NK-92 (cell line): ENCODE measurements around the gene SPPL3.
"Not testable (repeated sequence)": the region's sequence is repeated elsewhere in the genome, so short reads cannot be mapped to it uniquely, and the experiment has no call there.

ENCODE experiments used
- DNase-seq: peaks from one replicate; lab custom pipeline; 2025; ENCODE audit not compliant: unreplicated experiment; lab: John Stamatoyannopoulos, UW

SPPL3 gene

DNA sequence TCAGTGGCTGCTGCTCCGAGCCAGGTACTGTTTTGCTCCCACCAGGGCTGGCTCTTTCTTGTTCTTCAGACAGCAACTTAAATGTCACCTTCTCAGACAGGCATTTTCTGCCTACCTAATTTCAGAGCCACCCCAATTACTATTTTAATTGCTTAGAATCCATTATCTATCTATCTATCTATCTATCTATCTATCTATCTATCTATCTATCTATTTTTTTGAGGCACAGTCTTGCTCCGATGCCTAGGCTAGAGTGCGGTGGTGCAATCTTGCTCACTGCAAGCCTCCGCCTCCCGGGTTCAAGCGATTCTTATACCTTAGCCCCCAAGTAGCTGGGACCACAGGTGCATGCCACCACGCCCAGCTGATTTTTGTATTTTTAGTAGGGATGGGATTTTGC lies 58.5 kb downstream of the SPPL3 start:
- DNase-seq: no peak

- no peak for DNase-seq
These were observed 59.2 kb downstream of the SPPL3 start for GRCh38 chr12:120844768-120845449.

DNA sequence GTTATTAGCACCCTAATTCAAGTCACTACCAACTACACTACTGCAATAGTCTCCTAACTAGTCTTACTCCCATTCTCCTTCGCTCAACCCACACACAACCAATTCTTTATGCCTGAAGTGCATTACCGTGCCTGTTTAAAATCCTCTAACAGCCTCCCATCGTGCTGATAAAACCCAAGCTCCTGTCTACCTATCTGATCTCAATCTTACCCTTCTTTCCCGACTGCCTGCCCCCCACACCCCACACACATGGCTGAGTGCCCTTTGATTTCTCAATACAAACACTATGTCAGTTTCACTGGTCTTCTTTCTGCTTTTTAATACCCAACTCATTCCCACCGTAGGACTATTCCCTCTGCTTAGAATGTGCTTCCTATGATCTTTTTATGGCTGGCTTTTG lies 59.9 kb downstream of the SPPL3 start:
- DNase-seq: no peak

GRCh38 chr12:120843472-120843871 lies 60.7 kb downstream of the SPPL3 start:
- DNase-seq: no peak

DNA sequence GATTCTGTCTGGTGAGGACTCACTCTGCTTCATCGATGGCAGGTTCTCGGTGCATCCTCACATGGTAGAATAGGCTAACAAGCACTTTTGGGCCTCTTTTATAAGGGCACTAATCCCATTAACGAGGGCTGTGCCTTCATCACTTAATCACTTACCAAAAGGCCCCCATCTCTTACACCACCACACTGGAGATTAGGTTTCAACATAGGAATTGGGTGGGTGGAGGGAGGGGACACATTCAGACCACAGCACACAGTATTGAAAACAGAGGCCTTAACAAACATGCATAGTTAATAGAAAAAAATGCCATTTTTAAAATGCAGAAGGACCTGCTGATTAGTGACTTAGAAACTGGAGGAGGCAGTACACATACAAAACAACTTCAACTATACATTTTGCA lies 61.6 kb downstream of the SPPL3 start:
- DNase-seq: no peak

DNA sequence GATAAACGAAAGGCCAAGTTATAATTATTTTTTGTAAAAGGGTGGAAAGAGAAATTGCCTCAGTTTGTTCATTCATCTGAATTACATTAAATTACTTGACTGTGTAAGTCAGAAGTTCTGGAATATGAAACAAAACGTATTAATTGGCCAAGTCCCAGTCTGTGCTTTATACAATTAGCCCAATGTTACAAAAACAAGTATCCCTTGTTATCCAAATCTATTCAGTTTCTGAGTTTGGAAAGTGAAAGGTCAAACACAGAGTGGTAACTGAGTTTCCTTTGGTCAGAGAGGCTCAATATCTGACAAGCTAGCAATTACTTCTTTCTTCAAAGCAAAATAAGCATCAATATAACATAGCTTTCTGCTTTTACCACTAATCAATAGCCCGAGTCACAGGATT lies 62.6 kb downstream of the SPPL3 start:
- no peak for DNase-seq

GRCh38 chr12:120839503-120839902 lies 64.7 kb downstream of the SPPL3 start:
- DNase-seq: no peak

- not testable (repeated sequence) for DNase-seq
These were observed 65.4 kb downstream of the SPPL3 start for GRCh38 chr12:120838629-120839383.

DNA sequence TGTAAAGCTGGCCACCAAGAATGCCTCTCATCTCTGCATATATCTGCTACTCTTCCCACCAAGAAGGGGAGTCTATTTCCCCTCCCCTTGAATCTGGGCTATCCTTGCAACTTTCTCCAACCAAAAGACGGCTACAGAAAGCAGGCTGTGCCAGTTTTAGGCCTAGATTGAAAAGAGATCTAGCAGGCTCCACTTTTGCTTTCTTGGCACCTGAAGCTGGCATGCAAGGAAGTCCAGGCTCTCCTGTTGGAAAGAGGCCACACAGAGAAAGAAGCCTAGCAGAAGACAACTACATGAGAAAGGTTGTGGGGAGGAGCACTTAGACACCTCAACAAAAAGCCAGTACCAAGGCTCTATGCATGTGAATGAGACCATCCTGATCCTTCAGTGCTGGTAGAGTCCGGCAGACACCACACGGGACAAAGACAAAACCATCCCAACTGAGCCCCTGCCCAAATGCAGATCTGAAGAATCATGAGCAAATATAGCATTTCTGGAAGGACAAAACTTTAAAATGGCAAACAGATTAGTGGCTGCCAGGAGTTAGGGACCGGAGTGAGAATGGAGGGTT lies 68.0 kb downstream of the SPPL3 start:
- DNase-seq: no peak

DNA sequence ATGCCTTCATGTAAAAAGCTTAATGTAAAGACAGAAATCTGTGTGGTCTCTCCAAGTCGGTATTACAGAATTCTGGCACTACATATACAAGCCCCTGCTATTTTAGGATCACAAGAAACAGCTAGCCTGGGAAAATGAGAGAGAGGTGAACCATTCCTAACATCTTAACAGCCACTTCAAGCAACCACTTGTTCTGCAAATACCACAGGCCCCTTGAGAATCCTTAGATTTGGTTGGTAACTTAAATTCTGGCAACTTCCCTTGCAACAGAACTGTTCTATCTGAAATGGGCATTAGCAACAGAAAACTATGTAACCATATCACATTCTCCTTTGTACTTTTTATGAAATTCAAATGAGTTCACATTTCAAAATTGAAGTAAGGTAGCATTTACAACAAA lies 68.5 kb downstream of the SPPL3 start:
- no peak for DNase-seq

DNA sequence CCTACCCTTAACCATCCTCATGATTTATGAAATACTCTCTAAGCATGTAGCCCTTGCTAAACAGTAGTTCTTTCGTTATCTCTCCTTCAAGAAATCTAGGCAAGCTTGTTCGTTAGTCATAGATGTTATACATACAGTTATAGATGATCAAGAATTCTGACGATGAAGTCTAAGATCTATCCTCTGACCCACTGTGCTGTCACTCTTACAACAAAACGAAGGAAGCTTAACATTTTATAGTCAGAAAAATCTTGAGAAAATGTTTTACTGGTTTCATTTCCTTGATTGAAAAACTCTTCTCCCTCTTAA lies 68.9 kb downstream of the SPPL3 start:
- no peak for DNase-seq

DNA sequence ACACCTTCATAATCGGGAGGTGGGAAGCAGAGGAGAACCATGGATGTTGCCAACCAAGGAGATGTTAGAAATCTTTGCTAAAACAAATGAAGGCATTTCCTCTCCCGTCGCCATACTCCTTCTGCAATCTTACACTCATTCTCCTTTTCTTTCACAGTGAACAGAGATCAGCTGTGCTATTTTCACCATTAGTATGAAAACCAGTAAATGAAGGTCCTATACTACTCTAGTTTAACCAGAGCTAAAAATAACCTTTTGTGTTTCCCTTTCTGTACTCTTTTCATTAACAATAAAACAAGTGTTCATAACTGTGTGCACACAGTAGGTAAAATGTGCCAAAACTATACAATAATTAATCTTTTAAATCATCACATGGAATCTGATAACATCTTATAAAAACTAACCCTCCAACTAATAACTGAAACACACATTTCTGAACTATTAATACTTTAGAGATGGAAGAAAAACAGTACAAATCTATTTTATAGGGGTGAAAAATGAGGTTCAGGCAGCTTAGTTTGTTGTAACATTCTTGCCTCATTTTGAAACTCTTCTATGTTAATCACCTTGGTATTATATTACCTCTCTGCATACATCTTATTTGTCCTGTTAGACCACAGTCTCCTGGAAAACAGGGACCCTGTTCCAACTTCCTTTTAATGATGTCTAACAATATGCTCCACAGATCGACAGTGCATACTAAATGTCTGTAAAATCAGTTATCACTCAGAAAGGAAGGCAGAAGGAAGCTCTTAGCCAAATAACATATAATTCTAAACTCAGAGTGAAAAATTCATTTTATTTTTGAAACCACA lies 69.5 kb downstream of the SPPL3 start:
- DNase-seq: no peak

GRCh38 chr12:120833849-120834248 lies 70.3 kb downstream of the SPPL3 start:
- DNase-seq: no peak

GRCh38 chr12:120832737-120833136 lies 71.4 kb downstream of the SPPL3 start:
- no peak for DNase-seq

DNA sequence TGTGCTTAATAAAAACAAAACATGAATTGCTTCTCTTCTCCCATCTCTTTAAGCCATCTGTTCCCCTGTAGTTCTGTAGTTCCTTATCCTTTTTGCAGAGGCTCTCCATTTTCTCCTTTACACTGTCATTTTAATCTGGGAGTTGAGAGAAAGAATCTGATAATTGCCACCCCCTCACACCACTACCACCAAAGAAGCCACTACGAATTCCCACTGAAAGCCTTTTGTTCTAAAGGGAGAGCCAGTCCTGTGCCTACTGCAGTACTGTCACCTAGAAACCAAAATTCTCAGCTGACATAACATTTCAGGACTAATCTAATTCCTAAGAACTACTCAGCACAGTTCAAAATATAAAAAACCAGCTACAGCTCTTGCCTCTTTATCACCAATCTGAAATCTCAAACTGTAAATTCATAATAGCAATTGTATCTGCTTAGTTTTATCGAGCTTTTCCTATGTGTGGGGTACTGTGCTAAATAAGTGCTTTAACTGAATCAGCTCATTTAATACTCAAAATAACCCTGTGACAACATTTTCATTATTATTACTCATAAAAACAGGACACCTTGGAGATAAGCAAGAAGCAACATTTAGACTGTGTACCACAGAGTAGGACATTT lies 72.4 kb downstream of the SPPL3 start:
- no peak for DNase-seq

GRCh38 chr12:120830966-120831365 lies 73.2 kb downstream of the SPPL3 start:
- no peak for DNase-seq

GRCh38 chr12:120830052-120830940 lies 73.9 kb downstream of the SPPL3 start:
- no peak for DNase-seq

GRCh38 chr12:120826335-120826734 lies 77.8 kb downstream of the SPPL3 start:
- DNase-seq: no peak

DNA sequence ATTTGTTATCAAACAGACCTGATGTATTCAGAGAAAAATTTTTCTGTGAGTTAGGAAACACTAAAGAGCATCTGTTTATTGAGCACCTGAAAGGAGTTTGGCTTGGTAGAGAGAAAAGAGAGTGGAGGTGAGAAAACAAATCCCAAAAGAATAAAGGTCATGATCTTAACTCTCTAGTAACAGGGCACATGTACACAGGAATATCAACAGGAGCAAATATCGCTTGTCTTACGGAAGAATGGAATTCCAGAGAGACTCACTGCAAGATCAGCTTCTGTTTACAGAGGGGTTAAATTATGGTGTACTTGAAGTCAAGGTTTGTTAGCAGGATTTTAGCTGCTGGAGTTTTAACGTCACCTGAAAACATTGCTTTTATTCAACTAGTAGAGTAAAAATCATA lies 78.8 kb downstream of the SPPL3 start:
- DNase-seq: no peak

DNA sequence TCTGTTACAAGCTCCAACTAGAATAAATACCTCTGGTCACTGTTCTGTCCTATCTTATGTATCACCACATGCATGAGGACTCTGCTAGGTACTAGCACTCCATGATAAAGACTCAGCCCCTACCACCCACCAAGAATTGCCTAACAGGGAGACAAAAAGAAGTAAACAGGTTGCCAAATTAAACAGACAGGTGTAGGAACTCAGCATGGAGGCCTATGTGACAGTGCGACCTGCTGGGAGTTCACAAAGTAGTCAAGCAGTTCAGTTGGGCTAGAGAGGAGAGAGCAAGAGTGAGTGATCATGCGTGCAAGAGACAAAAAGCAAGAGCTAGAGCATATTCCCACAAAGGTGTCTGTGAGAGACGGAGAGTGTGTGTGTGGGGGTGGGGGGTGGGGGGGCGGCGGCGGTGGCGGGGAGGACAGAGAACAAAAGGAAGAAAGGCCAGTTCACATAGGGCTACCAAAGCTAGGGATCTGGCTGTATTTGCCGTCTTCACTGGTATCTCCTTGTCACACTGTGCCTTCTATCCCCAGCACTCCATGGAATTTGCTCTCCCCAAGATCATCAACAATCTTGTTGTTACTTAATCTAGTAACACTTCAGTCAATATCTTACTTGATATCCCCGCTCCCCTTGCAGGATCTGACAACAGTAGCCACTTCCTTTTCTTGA lies 81.2 kb downstream of the SPPL3 start:
- no peak for DNase-seq
